Loucy (cell line): ENCODE measurements around the gene DNLZ.

Experiments
- EZH2phosphoT487 ChIP-seq: fragments of 200-600 bp; IDR thresholded peaks from 2 replicates; pipeline ENCODE4 v1.6.1; 2018; ENCODE audit warnings: antibody characterized with exemption, mild to moderate bottlenecking, moderate library complexity, borderline replicate concordance
- TF ChIP-seq, protein P1 (sequence below): fragments of 200-600 bp; sonication (generic); conservative IDR thresholded peaks from 2 replicates; pipeline ENCODE4 v1.5.1; 2014; ENCODE audit warnings: mild to moderate bottlenecking, antibody characterized with exemption, low read length

DNA sequence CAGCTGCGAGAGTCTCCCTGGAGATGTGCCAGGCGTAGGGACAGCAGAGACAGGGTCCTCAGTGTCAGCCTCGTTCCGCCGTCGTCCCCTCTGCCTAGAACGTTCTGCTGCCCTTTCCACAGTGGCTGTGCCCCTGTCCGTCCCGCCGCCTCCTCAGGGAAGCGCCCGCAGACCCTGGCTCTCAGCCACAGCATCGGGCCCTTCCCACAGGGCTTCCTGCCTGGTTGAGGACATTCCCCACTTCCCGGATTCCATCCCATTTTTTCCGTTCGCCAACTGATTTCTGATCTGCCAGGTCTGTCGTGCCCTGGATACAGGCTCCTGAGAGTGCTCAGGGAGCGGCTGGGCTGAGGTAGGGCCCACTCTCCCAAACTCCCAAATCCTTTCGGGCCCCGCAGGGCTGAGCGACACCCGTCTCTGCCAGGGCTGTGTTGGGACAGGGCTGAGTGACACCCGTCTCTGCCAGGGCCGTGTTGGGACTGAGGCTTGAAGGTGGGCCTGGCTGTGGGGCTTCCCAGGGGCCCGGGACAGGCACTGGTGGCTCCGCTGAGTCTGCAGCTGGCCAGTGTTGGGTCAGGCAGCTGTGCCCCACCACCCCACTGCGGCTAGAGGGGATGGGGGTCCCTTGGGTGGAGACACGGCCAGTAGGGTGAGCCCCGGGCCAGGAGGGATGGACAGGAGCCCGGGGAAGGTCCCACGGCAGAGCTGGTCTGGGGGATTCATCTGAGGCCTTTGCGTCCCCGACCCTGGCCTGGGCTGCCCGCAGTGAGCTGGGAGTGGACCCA is 15.9 kb downstream of the DNLZ start:
- TF ChIP-seq, protein P1, sequence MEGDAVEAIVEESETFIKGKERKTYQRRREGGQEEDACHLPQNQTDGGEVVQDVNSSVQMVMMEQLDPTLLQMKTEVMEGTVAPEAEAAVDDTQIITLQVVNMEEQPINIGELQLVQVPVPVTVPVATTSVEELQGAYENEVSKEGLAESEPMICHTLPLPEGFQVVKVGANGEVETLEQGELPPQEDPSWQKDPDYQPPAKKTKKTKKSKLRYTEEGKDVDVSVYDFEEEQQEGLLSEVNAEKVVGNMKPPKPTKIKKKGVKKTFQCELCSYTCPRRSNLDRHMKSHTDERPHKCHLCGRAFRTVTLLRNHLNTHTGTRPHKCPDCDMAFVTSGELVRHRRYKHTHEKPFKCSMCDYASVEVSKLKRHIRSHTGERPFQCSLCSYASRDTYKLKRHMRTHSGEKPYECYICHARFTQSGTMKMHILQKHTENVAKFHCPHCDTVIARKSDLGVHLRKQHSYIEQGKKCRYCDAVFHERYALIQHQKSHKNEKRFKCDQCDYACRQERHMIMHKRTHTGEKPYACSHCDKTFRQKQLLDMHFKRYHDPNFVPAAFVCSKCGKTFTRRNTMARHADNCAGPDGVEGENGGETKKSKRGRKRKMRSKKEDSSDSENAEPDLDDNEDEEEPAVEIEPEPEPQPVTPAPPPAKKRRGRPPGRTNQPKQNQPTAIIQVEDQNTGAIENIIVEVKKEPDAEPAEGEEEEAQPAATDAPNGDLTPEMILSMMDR: no peak
- TF ChIP-seq EZH2phosphoT487: no peak
